ENCODE data around the gene DNAH9. TPM values are rescaled to one million over a fixed set of nuclear protein-coding genes. Genes with fewer than 3 reads are reported as not detected.

Gene DNAH9
- total RNA-seq, 1 experiment from 2014 or later = 0.22 TPM

DNA sequence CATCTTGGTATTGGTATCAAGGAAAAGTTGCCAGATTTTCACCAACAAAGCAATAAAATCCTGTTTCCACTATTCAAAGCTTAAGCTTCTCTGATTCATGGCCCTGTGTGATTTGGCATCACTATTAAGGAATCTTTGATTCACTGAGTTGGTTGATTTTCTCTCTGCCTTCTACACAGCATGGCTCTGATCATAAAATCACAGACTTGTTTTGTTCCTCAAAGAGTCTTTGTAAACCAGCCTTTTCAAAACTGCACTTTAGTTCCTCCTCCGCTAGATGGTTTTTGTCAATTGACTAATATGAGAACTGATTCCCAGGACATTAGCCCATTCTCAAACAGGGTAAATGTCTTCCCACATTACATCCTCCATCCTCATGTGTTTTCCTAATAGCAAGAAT lies 197.6 kb downstream of the DNAH9 start:
- no peaks in the 10 kb centered on the region for H3K27me3 ChIP-seq (ENCODE audit: insufficient read depth, low read length)
- H3K79me2 ChIP-seq (ENCODE audit: insufficient read depth, low read length) = no peaks in the 10 kb centered on the region
- H4K91ac ChIP-seq (ENCODE audit: insufficient read length, low read depth, low read length) = no peak overlapping the region
- H3K4me1 ChIP-seq (ENCODE audit: insufficient read depth, low read length) = no peaks in the 10 kb centered on the region
- no peak overlapping the region for H3K18ac ChIP-seq (ENCODE audit: insufficient read length, low read depth, low read length)
- no peak overlapping the region for H3T11ph ChIP-seq (ENCODE audit: low read length)
- no peak overlapping the region for H4K8ac ChIP-seq (replicated peaks; ENCODE audit: insufficient read length, low read depth, low read length)
- H2BK12ac ChIP-seq (ENCODE audit: insufficient read length, low read depth, low read length) = no peak overlapping the region
- H2BK20ac ChIP-seq (ENCODE audit: low read depth, low read length, poor library complexity, severe bottlenecking) = no peak overlapping the region
- no peak overlapping the region for H4K5ac ChIP-seq (ENCODE audit: insufficient read length, low read depth, low read length)
- no peak overlapping the region for H3K23ac ChIP-seq (ENCODE audit: insufficient read length, low read depth, low read length)
- no peak overlapping the region for H3K14ac ChIP-seq (ENCODE audit: insufficient read depth, low read length)
- Mint-ChIP-seq H3K27ac (no peak overlapping the region), H3K36me3 (ENCODE audit: insufficient read depth in 1 of 3, low read depth in 3 of 3) (peaks cover 0 to 5% (median 0%) of the 10 kb centered on the region in 3 experiments; a peak in 3 of 7 replicates), H3K27me3 (ENCODE audit: low read depth) (no peaks in the 10 kb centered on the region), H3K4me3 (no peak overlapping the region), H3K4me1 (no peaks in the 10 kb centered on the region), H3K9me3 (no peaks in the 10 kb centered on the region; a peak in 1 of 5 replicates)
- H3K79me1 ChIP-seq (ENCODE audit: insufficient read depth, low read depth, low read length, poor library complexity, severe bottlenecking) = no peaks in the 10 kb centered on the region
- H3K9me3 ChIP-seq (ENCODE audit: control insufficient read depth, low read depth, low read length) = no peaks in the 10 kb centered on the region
- no peak overlapping the region for H3K4ac ChIP-seq (ENCODE audit: low read depth, low read length)
- TF ChIP-seq, protein P1, sequence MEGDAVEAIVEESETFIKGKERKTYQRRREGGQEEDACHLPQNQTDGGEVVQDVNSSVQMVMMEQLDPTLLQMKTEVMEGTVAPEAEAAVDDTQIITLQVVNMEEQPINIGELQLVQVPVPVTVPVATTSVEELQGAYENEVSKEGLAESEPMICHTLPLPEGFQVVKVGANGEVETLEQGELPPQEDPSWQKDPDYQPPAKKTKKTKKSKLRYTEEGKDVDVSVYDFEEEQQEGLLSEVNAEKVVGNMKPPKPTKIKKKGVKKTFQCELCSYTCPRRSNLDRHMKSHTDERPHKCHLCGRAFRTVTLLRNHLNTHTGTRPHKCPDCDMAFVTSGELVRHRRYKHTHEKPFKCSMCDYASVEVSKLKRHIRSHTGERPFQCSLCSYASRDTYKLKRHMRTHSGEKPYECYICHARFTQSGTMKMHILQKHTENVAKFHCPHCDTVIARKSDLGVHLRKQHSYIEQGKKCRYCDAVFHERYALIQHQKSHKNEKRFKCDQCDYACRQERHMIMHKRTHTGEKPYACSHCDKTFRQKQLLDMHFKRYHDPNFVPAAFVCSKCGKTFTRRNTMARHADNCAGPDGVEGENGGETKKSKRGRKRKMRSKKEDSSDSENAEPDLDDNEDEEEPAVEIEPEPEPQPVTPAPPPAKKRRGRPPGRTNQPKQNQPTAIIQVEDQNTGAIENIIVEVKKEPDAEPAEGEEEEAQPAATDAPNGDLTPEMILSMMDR (conservative IDR thresholded peaks at IDR 0.05) = no peak
- H3K9ac ChIP-seq (ENCODE audit: extremely low read depth, insufficient read length, low read length) = no peak overlapping the region
- no peaks in the 10 kb centered on the region for H4K20me1 ChIP-seq (ENCODE audit: control insufficient read depth, insufficient read depth, insufficient read length)
- H3K23me2 ChIP-seq (ENCODE audit: insufficient read length, low read depth, low read length, poor library complexity, severe bottlenecking) = no peaks in the 10 kb centered on the region
- DNase-seq = no peak
- H2AFZ ChIP-seq (ENCODE audit: low read length) = no peak overlapping the region
- no peak overlapping the region for H2AK5ac ChIP-seq (ENCODE audit: insufficient read length, low read length)
- no peak overlapping the region for H2BK15ac ChIP-seq (ENCODE audit: low read depth, low read length)
- H3K4me2 ChIP-seq (ENCODE audit: insufficient read depth, insufficient read length, low read length) = no peak overlapping the region
- no peak overlapping the region for H2BK5ac ChIP-seq (ENCODE audit: insufficient read length, low read length)
- H2BK120ac ChIP-seq (ENCODE audit: low read depth, low read length, poor library complexity, severe bottlenecking) = no peak overlapping the region
- no CpG with 5 or more reads among the region's 1 CpG for WGBS (ENCODE audit: extremely low coverage, insufficient read length, low lambda C conversion rate)
- no peak overlapping the region for H3K27ac ChIP-seq (ENCODE audit: insufficient read length, low read depth, low read length)
- H3K56ac ChIP-seq (ENCODE audit: insufficient read length, low read depth, low read length) = no peak overlapping the region
